Fibroblast of skin of back (primary cell): ENCODE measurements around the gene ARMC6. TPM values are rescaled to one million over a fixed set of nuclear protein-coding genes. Genes with fewer than 3 reads are reported as not detected.

Experiments used
- DNase-seq: peaks from one replicate; pipeline ENCODE4 v3.0.0-alpha.2; 2013
- polyA plus RNA-seq, 2 experiments: library from polyadenylated mRNA; unstranded; fragments of 120-200 nt; gene quantifications; one replicate each; pipeline ENCODE4 v1.2.1, GENCODE V29; 2013; ENCODE audit not compliant: insufficient read length in 2 of 2

The ARMC6 gene
- polyA plus RNA-seq (2013, experiment 1 of 2; ENCODE audit: insufficient read length): 36.9 TPM
- polyA plus RNA-seq (2013, experiment 2 of 2; ENCODE audit: insufficient read length): 23.0 TPM

GRCh38 chr19:19033426-19034203, at the start of gene ARMC6, which contains the start of gene SUGP2:
Gene ARMC6, plus strand, starts transcription at chr19:19033603. Its CDS starts 607 bp downstream, at chr19:19034210.
Gene SUGP2, minus strand, starts transcription at chr19:19033517. Its CDS starts 2,446 bp downstream, at chr19:19031071.
- DNase-seq: peak; percentile 86

GRCh38 chr19:18984251-18984650, 49.2 kb upstream of the ARMC6 start:
- no peak for DNase-seq

GRCh38 chr19:18985257-18985656, 48.1 kb upstream of the ARMC6 start:
- no peak for DNase-seq

- no peak for DNase-seq
Observed at GRCh38 chr19:18987456-18987855, 45.9 kb upstream of the ARMC6 start.

GRCh38 chr19:18989316-18989715, 44.1 kb upstream of the ARMC6 start:
- no peak for DNase-seq

GRCh38 chr19:18990128-18990708, 43.2 kb upstream of the ARMC6 start:
- no peak for DNase-seq

GRCh38 chr19:18991006-18991405, 42.4 kb upstream of the ARMC6 start:
- no peak for DNase-seq

- DNase-seq: no peak
Observed at GRCh38 chr19:18991468-18991867, 41.9 kb upstream of the ARMC6 start.

GRCh38 chr19:18992696-18993095, 40.7 kb upstream of the ARMC6 start:
- DNase-seq: no peak

GRCh38 chr19:18993115-18993514, 40.3 kb upstream of the ARMC6 start:
- DNase-seq: no peak

GRCh38 chr19:18995804-18996241, 37.6 kb upstream of the ARMC6 start:
- DNase-seq: peak; percentile 79

GRCh38 chr19:18996351-18996750, 37.1 kb upstream of the ARMC6 start:
- no peak for DNase-seq

GRCh38 chr19:18996796-18997394, 36.5 kb upstream of the ARMC6 start:
- DNase-seq: no peak

- no peak for DNase-seq
Observed at GRCh38 chr19:18998276-18998675, 35.1 kb upstream of the ARMC6 start.

- DNase-seq: no peak
Observed at GRCh38 chr19:18999016-18999758, 34.2 kb upstream of the ARMC6 start.

GRCh38 chr19:18999896-19000620, 33.3 kb upstream of the ARMC6 start:
- DNase-seq: no peak

GRCh38 chr19:19004144-19004543, 29.3 kb upstream of the ARMC6 start:
- no peak for DNase-seq

- DNase-seq: no peak
Observed at GRCh38 chr19:19006213-19006612, 27.2 kb upstream of the ARMC6 start.

GRCh38 chr19:19009951-19010350, 23.5 kb upstream of the ARMC6 start:
- no peak for DNase-seq

- DNase-seq: no peak
Observed at GRCh38 chr19:19010551-19010950, 22.9 kb upstream of the ARMC6 start.

- DNase-seq: peak; percentile 75
Observed at GRCh38 chr19:19021115-19021514, 12.3 kb upstream of the ARMC6 start.

GRCh38 chr19:19022380-19022961, 10.9 kb upstream of the ARMC6 start:
- DNase-seq: no peak
